SU-DHL-6 (cell line): ENCODE data around the gene SMARCD3.

ENCODE experiments used
- EZH2phosphoT487 ChIP-seq: fragments of 200-600 bp; sonication (generic), shearing (Covaris generic); conservative IDR thresholded peaks from 2 replicates; pipeline ENCODE4 v1.6.1; 2018; ENCODE audit warnings: mild to moderate bottlenecking, antibody characterized with exemption, low read length, moderate library complexity, mixed read lengths
- TF ChIP-seq, protein P1 (sequence below): fragments of 200-600 bp; sonication (generic); IDR thresholded peaks from one replicate; pipeline ENCODE4 v1.5.1; 2017; ENCODE audit warnings: antibody characterized with exemption, mild to moderate bottlenecking, low read length, moderate library complexity; ENCODE audit not compliant: insufficient read depth, poor library complexity, severe bottlenecking

DNA sequence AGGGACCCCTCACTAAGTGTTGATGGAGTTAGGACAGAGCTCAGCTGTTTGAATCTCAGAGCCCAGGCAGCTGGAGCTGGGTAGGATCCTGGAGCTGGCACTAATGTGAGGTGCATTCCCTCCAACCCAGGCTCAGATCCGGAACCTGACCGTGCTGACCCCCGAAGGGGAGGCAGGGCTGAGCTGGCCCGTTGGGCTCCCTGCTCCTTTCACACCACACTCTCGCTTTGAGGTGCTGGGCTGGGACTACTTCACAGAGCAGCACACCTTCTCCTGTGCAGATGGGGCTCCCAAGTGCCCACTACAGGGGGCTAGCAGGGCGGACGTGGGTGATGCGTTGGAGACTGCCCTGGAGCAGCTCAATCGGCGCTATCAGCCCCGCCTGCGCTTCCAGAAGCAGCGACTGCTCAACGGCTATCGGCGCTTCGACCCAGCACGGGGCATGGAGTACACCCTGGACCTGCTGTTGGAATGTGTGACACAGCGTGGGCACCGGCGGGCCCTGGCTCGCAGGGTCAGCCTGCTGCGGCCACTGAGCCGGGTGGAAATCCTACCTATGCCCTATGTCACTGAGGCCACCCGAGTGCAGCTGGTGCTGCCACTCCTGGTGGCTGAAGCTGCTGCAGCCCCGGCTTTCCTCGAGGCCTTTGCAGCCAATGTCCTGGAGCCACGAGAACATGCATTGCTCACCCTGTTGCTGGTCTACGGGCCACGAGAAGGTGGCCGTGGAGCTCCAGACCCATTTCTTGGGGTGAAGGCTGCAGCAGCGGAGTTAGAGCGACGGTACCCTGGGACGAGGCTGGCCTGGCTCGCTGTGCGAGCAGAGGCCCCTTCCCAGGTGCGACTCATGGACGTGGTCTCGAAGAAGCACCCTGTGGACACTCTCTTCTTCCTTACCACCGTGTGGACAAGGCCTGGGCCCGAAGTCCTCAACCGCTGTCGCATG, 11.0 kb downstream of the SMARCD3 start:
- TF ChIP-seq, protein P1, sequence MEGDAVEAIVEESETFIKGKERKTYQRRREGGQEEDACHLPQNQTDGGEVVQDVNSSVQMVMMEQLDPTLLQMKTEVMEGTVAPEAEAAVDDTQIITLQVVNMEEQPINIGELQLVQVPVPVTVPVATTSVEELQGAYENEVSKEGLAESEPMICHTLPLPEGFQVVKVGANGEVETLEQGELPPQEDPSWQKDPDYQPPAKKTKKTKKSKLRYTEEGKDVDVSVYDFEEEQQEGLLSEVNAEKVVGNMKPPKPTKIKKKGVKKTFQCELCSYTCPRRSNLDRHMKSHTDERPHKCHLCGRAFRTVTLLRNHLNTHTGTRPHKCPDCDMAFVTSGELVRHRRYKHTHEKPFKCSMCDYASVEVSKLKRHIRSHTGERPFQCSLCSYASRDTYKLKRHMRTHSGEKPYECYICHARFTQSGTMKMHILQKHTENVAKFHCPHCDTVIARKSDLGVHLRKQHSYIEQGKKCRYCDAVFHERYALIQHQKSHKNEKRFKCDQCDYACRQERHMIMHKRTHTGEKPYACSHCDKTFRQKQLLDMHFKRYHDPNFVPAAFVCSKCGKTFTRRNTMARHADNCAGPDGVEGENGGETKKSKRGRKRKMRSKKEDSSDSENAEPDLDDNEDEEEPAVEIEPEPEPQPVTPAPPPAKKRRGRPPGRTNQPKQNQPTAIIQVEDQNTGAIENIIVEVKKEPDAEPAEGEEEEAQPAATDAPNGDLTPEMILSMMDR: no peak
- no peak for TF ChIP-seq EZH2phosphoT487
